Loucy (cell line): ENCODE results near the gene DAGLA.

Experiments used
- H2AFZ ChIP-seq: fragments of 200-600 bp; sonication (generic); 2 replicates; pipeline ENCODE4 v1.6.0; 2016; ENCODE audit warnings: antibody characterized with exemption, mild to moderate bottlenecking, low read length, moderate library complexity
- H3F3A ChIP-seq: fragments of 200-600 bp; 2 replicates; pipeline ENCODE4 v1.6.0; 2016; ENCODE audit warnings: antibody characterized with exemption, low read depth, mild to moderate bottlenecking
- H3K27me3 ChIP-seq: fragments of 200-600 bp; sonication (generic); 2 replicates; pipeline ENCODE4 v1.6.1; 2014; ENCODE audit warnings: low read length, mild to moderate bottlenecking; ENCODE audit not compliant: insufficient read depth, poor library complexity, severe bottlenecking
- H3K36me3 ChIP-seq: fragments of 200-600 bp; sonication (generic); 2 replicates; pipeline ENCODE4 v1.6.1; 2016; ENCODE audit warnings: low read length; ENCODE audit not compliant: insufficient read depth
- H3K4me1 ChIP-seq: fragments of 200-600 bp; sonication (generic); 2 replicates; pipeline ENCODE4 v1.5.1; 2014; ENCODE audit warnings: low read length, mild to moderate bottlenecking; ENCODE audit not compliant: insufficient read depth, poor library complexity, severe bottlenecking
- H3K4me2 ChIP-seq: fragments of 200-600 bp; sonication (generic); 2 replicates; pipeline ENCODE4 v1.6.0; 2014; ENCODE audit warnings: antibody characterized with exemption, low read length, low read depth, mild to moderate bottlenecking; ENCODE audit not compliant: poor library complexity, severe bottlenecking
- H3K4me3 ChIP-seq: fragments of 200-600 bp; sonication (generic); 2 replicates; pipeline ENCODE4 v1.5.1; 2014; ENCODE audit warnings: low read length, mild to moderate bottlenecking, mixed read lengths; ENCODE audit not compliant: poor library complexity, severe bottlenecking
- H3K79me2 ChIP-seq: fragments of 200-600 bp; sonication (generic); 2 replicates; pipeline ENCODE4 v1.6.1; 2014; ENCODE audit warnings: low read length; ENCODE audit not compliant: insufficient read depth
- H3K9ac ChIP-seq: fragments of 200-600 bp; sonication (generic); 2 replicates; pipeline ENCODE4 v1.6.0; 2014; ENCODE audit warnings: mild to moderate bottlenecking, low read depth, low read length, moderate library complexity; ENCODE audit not compliant: poor library complexity, severe bottlenecking
- H3K9me2 ChIP-seq: fragments of 200-600 bp; sonication (generic); replicated peaks from 2 replicates; pipeline ENCODE4 v1.6.1; 2016; ENCODE audit warnings: low read depth, low read length, mixed read lengths
- H3K9me3 ChIP-seq: fragments of 200-600 bp; sonication (generic); 2 replicates; pipeline ENCODE4 v1.6.1; 2014; ENCODE audit warnings: mild to moderate bottlenecking, antibody characterized with exemption, low read length, low read depth; ENCODE audit not compliant: insufficient read depth
- H4K20me1 ChIP-seq: fragments of 200-600 bp; sonication (generic); 2 replicates; pipeline ENCODE4 v1.6.0; 2014; ENCODE audit warnings: antibody characterized with exemption, low read length, mild to moderate bottlenecking; ENCODE audit not compliant: insufficient read depth, poor library complexity, severe bottlenecking
- EZH2phosphoT487 ChIP-seq: fragments of 200-600 bp; IDR thresholded peaks from 2 replicates; pipeline ENCODE4 v1.6.1; 2018; ENCODE audit warnings: antibody characterized with exemption, mild to moderate bottlenecking, moderate library complexity, borderline replicate concordance
- TF ChIP-seq, protein P1 (sequence below): fragments of 200-600 bp; sonication (generic); conservative IDR thresholded peaks from 2 replicates; pipeline ENCODE4 v1.5.1; 2014; ENCODE audit warnings: mild to moderate bottlenecking, antibody characterized with exemption, low read length

DAGLA gene

DNA sequence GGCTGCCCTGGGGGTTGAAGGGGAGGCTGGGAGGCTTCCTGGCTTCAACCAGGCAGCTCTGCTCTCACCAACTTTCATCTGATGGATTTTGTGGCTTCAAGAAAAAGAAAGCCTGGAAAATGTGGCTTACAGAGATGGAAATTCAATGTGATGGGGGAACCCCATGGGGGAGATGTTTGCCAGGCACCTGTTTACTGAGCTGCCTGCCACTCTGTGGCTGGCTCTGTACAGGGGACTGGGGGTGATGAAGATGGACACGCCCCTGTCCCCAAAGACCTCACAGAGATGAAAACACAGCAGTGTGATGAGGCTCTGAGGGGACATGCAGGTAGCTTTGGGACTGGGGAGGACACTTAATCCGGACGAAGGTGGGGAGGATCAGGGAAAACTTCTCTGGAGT lies 102.1 kb downstream of the DAGLA start:
- Histone ChIP-seq H2AFZ (no peak overlapping the region), H3K36me3 (peaks cover 5% of the 10 kb centered on the region; the same call in 1 of the 2 replicates), H3K4me1 (no peaks in the 10 kb centered on the region), H3K9me2 (no peaks in the 10 kb centered on the region), H4K20me1 (peaks cover under 1% of the 10 kb centered on the region), H3K4me2 (no peak overlapping the region), H3K9me3 (no peaks in the 10 kb centered on the region), H3K27me3 (no peaks in the 10 kb centered on the region), H3K79me2 (no peaks in the 10 kb centered on the region), H3K9ac (no peak overlapping the region), H3K4me3 (no peak overlapping the region), H3F3A (no peaks in the 10 kb centered on the region)
- TF ChIP-seq EZH2phosphoT487 = no peak
- TF ChIP-seq, protein P1, sequence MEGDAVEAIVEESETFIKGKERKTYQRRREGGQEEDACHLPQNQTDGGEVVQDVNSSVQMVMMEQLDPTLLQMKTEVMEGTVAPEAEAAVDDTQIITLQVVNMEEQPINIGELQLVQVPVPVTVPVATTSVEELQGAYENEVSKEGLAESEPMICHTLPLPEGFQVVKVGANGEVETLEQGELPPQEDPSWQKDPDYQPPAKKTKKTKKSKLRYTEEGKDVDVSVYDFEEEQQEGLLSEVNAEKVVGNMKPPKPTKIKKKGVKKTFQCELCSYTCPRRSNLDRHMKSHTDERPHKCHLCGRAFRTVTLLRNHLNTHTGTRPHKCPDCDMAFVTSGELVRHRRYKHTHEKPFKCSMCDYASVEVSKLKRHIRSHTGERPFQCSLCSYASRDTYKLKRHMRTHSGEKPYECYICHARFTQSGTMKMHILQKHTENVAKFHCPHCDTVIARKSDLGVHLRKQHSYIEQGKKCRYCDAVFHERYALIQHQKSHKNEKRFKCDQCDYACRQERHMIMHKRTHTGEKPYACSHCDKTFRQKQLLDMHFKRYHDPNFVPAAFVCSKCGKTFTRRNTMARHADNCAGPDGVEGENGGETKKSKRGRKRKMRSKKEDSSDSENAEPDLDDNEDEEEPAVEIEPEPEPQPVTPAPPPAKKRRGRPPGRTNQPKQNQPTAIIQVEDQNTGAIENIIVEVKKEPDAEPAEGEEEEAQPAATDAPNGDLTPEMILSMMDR = no peak

DNA sequence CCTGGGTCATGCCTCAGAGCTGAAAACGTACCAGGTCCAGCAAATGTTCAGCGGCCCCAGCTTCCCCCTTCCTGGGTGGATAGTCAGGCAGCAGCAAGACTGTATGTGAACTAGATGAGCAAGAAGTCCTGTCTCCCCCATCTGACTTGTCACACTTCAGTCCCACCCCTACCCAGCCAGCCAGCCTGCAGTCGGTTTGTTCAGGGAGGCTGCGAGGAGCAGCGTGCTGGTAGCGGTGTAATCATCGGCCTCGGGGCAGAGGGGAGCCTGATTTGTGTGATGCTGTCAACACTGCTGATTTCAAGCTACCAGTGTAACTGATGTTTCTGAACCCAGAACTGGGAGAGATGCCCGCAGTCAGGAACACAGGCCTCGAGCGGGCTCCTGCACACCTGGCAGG lies 102.7 kb downstream of the DAGLA start:
- peaks cover 6% of the 10 kb centered on the region for H4K20me1 ChIP-seq
- H3K27me3 ChIP-seq = no peaks in the 10 kb centered on the region
- no peak overlapping the region for H3K4me3 ChIP-seq
- no peak overlapping the region for H3K9ac ChIP-seq
- no peaks in the 10 kb centered on the region for H3F3A ChIP-seq
- TF ChIP-seq, protein P1 = no peak
- TF ChIP-seq EZH2phosphoT487 = no peak
- no peaks in the 10 kb centered on the region for H3K9me3 ChIP-seq
- H3K4me2 ChIP-seq = no peak overlapping the region
- H3K36me3 ChIP-seq = peaks cover 5% of the 10 kb centered on the region; the same call in 1 of the 2 replicates
- H2AFZ ChIP-seq = no peak overlapping the region
- H3K4me1 ChIP-seq = no peaks in the 10 kb centered on the region
- H3K9me2 ChIP-seq = no peaks in the 10 kb centered on the region
- peaks cover 4% of the 10 kb centered on the region; the same call in 1 of the 2 replicates for H3K79me2 ChIP-seq

DNA sequence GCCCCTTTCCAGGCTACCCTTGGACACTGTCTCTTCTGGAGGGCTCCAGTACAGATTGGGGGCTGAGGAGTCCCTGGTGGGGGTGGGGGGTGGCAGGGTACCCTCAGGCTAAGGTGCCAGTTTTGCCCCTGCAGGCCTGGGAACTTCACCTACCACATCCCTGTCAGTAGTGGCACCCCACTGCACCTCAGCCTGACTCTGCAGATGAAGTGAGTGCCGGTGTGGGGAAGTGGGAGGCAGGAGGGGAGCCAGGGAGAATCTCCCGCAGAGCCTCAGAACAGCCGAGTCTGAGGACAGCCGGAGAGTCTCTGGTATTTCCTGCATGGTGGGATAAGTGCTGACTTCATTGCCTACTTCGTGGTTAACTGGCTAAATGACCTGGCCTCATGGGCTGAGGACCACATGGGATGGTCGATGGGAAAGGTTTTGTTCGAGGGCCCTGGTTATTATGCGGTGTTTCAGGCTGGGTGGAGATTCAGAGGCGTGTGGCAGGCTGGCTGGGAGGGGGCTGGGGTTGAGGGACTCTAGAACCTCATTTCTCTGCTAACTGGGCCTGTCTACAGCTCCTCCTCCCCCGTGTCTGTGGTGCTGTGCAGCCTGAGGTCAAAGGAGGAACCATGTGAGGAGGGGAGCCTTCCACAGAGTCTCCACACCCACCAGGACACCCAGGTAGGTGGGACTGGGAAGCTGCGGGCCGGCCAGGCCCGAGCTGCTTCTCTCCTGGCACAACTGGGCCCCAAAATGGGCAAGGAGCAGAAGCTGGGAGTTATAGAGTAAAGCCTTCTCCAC lies 103.7 kb downstream of the DAGLA start:
- Histone ChIP-seq H3K27me3 (no peaks in the 10 kb centered on the region), H3K9me2 (no peaks in the 10 kb centered on the region), H3F3A (no peaks in the 10 kb centered on the region), H3K79me2 (peaks cover 12% of the 10 kb centered on the region; the same call in 1 of the 2 replicates), H3K4me3 (no peak overlapping the region), H3K9ac (no peak overlapping the region), H3K36me3 (peaks cover 5% of the 10 kb centered on the region; the same call in 1 of the 2 replicates), H3K9me3 (no peaks in the 10 kb centered on the region), H2AFZ (no peak overlapping the region), H3K4me1 (no peaks in the 10 kb centered on the region), H3K4me2 (no peak overlapping the region), H4K20me1 (peaks cover 7% of the 10 kb centered on the region)
- TF ChIP-seq, protein P1 = no peak
- TF ChIP-seq EZH2phosphoT487 = no peak
